MM.1S (cell line): ENCODE data around the gene CARNS1.

ENCODE experiments used
- CTCF ChIP-seq: fragments of 300-600 bp; sonication (generic); IDR thresholded peaks from 2 replicates; pipeline ENCODE4 v1.5.1; 2016; ENCODE audit warnings: antibody characterized with exemption, low read length, mixed read lengths
- EZH2 ChIP-seq: fragments of 300-600 bp; sonication (generic); optimal IDR thresholded peaks from 2 replicates; pipeline ENCODE3; 2017; ENCODE audit warnings: low read depth, mild to moderate bottlenecking, antibody characterized with exemption, low read length, mixed read lengths

GRCh38 chr11:67422891-67423290 lies 7.4 kb downstream of the CARNS1 start:
- no peak for TF ChIP-seq CTCF
- no peak for TF ChIP-seq EZH2
